Psoas muscle (tissue), 8 donors: Measurements from ENCODE around the gene PBRM1. TPM values are rescaled to one million over a fixed set of nuclear protein-coding genes. Genes with fewer than 3 reads are reported as not detected.

Experiments used
- ATAC-seq, 4 donors: fragments of 200-7000 bp; cut with Tn5 transposase; one replicate each; pipeline ENCODE4 v1.9.1; 2020; ENCODE audit warnings: moderate library complexity in 3 of 4, mild to moderate bottlenecking in 2 of 4
- DNase-seq, 2 donors: peaks; one replicate each; pipeline ENCODE4 v3.0.0-alpha.2; 2020
- H3K27ac ChIP-seq: fragments of 200-600 bp; one replicate; pipeline ENCODE4 v1.8.0; 2022
- H3K27me3 ChIP-seq, 3 donors: fragments of 200-600 bp in 1 of 3; one replicate each; pipeline versions ENCODE4 v1.6.1 to v1.8.0; 2013 to 2022; ENCODE audit warnings: low read length in 2 of 3, mild to moderate bottlenecking in 2 of 3, moderate library complexity in 1 of 3; ENCODE audit not compliant: insufficient read depth in 3 of 3
- H3K36me3 ChIP-seq, 2 donors: fragments of 200-600 bp in 1 of 2; one replicate each; pipeline versions ENCODE4 v1.6.1 to v1.8.0; 2013 to 2022; ENCODE audit warnings: low read depth in 1 of 2, mild to moderate bottlenecking in 1 of 2, moderate library complexity in 1 of 2; ENCODE audit not compliant: insufficient read depth in 1 of 2
- H3K4me1 ChIP-seq: fragments of 200-600 bp; one replicate; pipeline ENCODE4 v1.8.0; 2022
- H3K4me3 ChIP-seq: fragments of 200-600 bp; one replicate; pipeline ENCODE4 v1.8.0; 2022; ENCODE audit warnings: mild to moderate bottlenecking
- H3K9me3 ChIP-seq: fragments of 200-600 bp; one replicate; pipeline ENCODE4 v1.8.0; 2022
- CTCF ChIP-seq: fragments of 200-600 bp; IDR thresholded peaks from one replicate; pipeline ENCODE4 v1.8.0; 2022; ENCODE audit warnings: antibody characterized with exemption
- WGBS, 3 donors: extraction: QIAGEN DNeasy Blood & Tissue Kit; methylation state at CpG; one replicate each; pipeline versions ENCODE4 v1.1.6 to v1.1.7; 2013; 5-methylcytosine and 5-hydroxymethylcytosine counted together
- intact Hi-C, 2 donors: fragments of 100-400 bp; cut with DNase I; formaldehyde crosslinking; loops; one replicate each; pipeline versions ENCODE4 v1.11.0 to v1.14.2; 2022
- polyA plus RNA-seq, 3 donors: library from polyadenylated mRNA; stranded (reverse); fragments of 200-250 nt; gene quantifications; one replicate each; pipeline ENCODE4 v1.2.3, GENCODE V29; 2013
- total RNA-seq, 4 donors: library from RNA; stranded (reverse); fragmentation: NEBNext Ultra II Directional in 2 of 4; extraction: Animal tissue kit (Norgen Biotek cat#: 25700) in 2 of 4; gene quantifications; one replicate each; pipeline versions ENCODE4 v1.2.1 to v1.2.4, GENCODE V29; 2021 to 2023
- donor health status: healthy with polysubstance abuse.
- donor health status: DM: no; HTN: no; CAD: no; lungs with moderate emphysema.
- donor health status: Bipolar disorder and iron deficiency.
- donor health status: healthy.
- donor health status: DM: yes; HTN: yes; CAD: no.
- donor health status: DM: no; HTN: no; CAD: no.
- donor health status: DM: no; HTN: no; CAD: no.
- donor health status: DM: yes; HTN: yes; CAD: no.

Gene PBRM1
- total and polyA plus RNA-seq, 7 donors = 7.5 to 46.7 (median 38.0) TPM

GRCh38 chr3:52557011-52557960 is 128.4 kb downstream of the PBRM1 start:
- TF ChIP-seq CTCF = no peak
- ATAC-seq = no peak

GRCh38 chr3:52555056-52555455 is 130.7 kb downstream of the PBRM1 start:
- DNase-seq (no peak), ATAC-seq (no peak)
- Histone ChIP-seq H3K4me3 (no peak overlapping the region), H3K36me3 (peaks cover 12 to 95% of the 10 kb centered on the region in 2 donors), H3K27me3 (no peaks in the 10 kb centered on the region), H3K27ac (no peak overlapping the region), H3K4me1 (peaks cover under 1% of the 10 kb centered on the region), H3K9me3 (no peaks in the 10 kb centered on the region)
- no peak for TF ChIP-seq CTCF
- 94 to 100% (median 100%) methylated on average over 1 of the region's 1 CpG for WGBS, 3 donors
- intact Hi-C loops = no loop called here

More at GRCh38 chr3:52557011-52557960, 128.4 kb downstream of the PBRM1 start:
- intact Hi-C loops = no loop called here
- H3K4me1 ChIP-seq = no peaks in the 10 kb centered on the region
- no peak for DNase-seq
- 84 to 89% (median 86%) methylated on average over 9 of the region's 9 CpGs for WGBS, 3 donors
- H3K27ac ChIP-seq = no peak overlapping the region
- H3K9me3 ChIP-seq = no peaks in the 10 kb centered on the region
- no peak overlapping the region for H3K4me3 ChIP-seq
- H3K36me3 ChIP-seq = peaks cover 16 to 95% of the 10 kb centered on the region in 2 donors
- H3K27me3 ChIP-seq = no peaks in the 10 kb centered on the region

GRCh38 chr3:52554026-52554755 is 131.5 kb downstream of the PBRM1 start:
- Histone ChIP-seq H3K36me3 (peaks cover 10 to 95% of the 10 kb centered on the region in 2 donors), H3K4me1 (peaks cover 4% of the 10 kb centered on the region), H3K4me3 (no peak overlapping the region), H3K9me3 (no peaks in the 10 kb centered on the region), H3K27me3 (no peaks in the 10 kb centered on the region), H3K27ac (no peak overlapping the region)
- ATAC-seq = no peak
- DNase-seq = no peak
- intact Hi-C loops = no loop called here
- no peak for TF ChIP-seq CTCF
- WGBS, 3 donors = 78 to 91% (median 86%) methylated on average over 5 of the region's 5 CpGs

- WGBS, 3 donors = 79 to 82% (median 80%) methylated on average over 3 of the region's 3 CpGs
- H3K9me3 ChIP-seq = no peaks in the 10 kb centered on the region
- ATAC-seq (no peak), DNase-seq (no peak)
- peaks cover 6 to 93% of the 10 kb centered on the region in 2 donors for H3K36me3 ChIP-seq
- intact Hi-C loops = no loop called here
- TF ChIP-seq CTCF = no peak
- no peak overlapping the region for H3K4me3 ChIP-seq
- no peak overlapping the region for H3K27ac ChIP-seq
- peaks cover 4% of the 10 kb centered on the region for H3K4me1 ChIP-seq
- H3K27me3 ChIP-seq = no peaks in the 10 kb centered on the region
Measured at GRCh38 chr3:52552089-52552488, 133.6 kb downstream of the PBRM1 start.
